HEK293T (cell line): ENCODE measurements around the gene IRAK3.
"Not testable (repeated sequence)": the region's sequence is repeated elsewhere in the genome, so short reads cannot be mapped to it uniquely, and the experiment has no call there.

Source experiments
- BHLHE40 ChIP-seq: fragments of 450-650 bp; IDR thresholded peaks from 2 replicates; pipeline ENCODE4 v1.6.1; 2016; ENCODE audit warnings: mild to moderate bottlenecking, moderate library complexity, borderline replicate concordance
- CTBP1 ChIP-seq: fragments of 450-650 bp; IDR thresholded peaks from 2 replicates; pipeline ENCODE4 v1.6.1; 2016; ENCODE audit warnings: borderline replicate concordance
- FOXM1 ChIP-seq: fragments of 450-650 bp; IDR thresholded peaks from 2 replicates; pipeline ENCODE4 v1.6.1; 2017; ENCODE audit warnings: mild to moderate bottlenecking, borderline replicate concordance
- L3MBTL2 ChIP-seq: fragments of 450-650 bp; conservative IDR thresholded peaks from 2 replicates; pipeline ENCODE4 v1.6.1; 2016; ENCODE audit warnings: mild to moderate bottlenecking
- NFRKB ChIP-seq: fragments of 450-650 bp; IDR thresholded peaks from 2 replicates; pipeline ENCODE4 v1.6.1; 2016; ENCODE audit warnings: mild to moderate bottlenecking, moderate library complexity
- SUZ12 ChIP-seq: fragments of 450-650 bp; IDR thresholded peaks from 2 replicates; pipeline ENCODE4 v1.6.1; 2016; ENCODE audit warnings: mild to moderate bottlenecking
- TARDBP ChIP-seq: fragments of 450-650 bp; IDR thresholded peaks from 2 replicates; pipeline ENCODE4 v1.6.1; 2016
- ZNF384 ChIP-seq: fragments of 450-650 bp; IDR thresholded peaks from 2 replicates; pipeline ENCODE4 v1.6.1; 2016

GRCh38 chr12:66236282-66236675 lies 47.3 kb downstream of the IRAK3 start:
- not testable (repeated sequence) for TF ChIP-seq ZNF384, FOXM1, CTBP1, BHLHE40, NFRKB, TARDBP, SUZ12, L3MBTL2
